Thoracic aorta (tissue), 2 donors: ENCODE data around the gene EVA1A. TPM values are rescaled to one million over a fixed set of nuclear protein-coding genes. Genes with fewer than 3 reads are reported as not detected.

Source experiments
- ATAC-seq: fragments of 150-250 bp; one replicate; pipeline ENCODE4 v1.8.0; 2017; ENCODE audit warnings: low read depth; ENCODE audit not compliant: insufficient number of reproducible peaks, low FRiP score
- DNase-seq: peaks from one replicate; pipeline ENCODE4 v3.0.0-alpha.2; 2020; ENCODE audit warnings: low spot score
- H3K27ac ChIP-seq, 2 donors: fragments of 200-600 bp; sonication (generic); 1 replicate in 1 of 2; 2 replicates in 1 of 2; pipeline ENCODE4 v1.5.1; 2016; ENCODE audit warnings: mild to moderate bottlenecking in 2 of 2, moderate library complexity in 2 of 2
- H3K27me3 ChIP-seq: fragments of 200-600 bp; sonication (generic); replicated peaks from 2 replicates; pipeline ENCODE4 v1.6.0; 2016; ENCODE audit warnings: mild to moderate bottlenecking; ENCODE audit not compliant: insufficient read depth
- H3K36me3 ChIP-seq: fragments of 200-600 bp; sonication (generic); one replicate; pipeline ENCODE4 v1.5.1; 2016
- H3K4me1 ChIP-seq, 2 donors: fragments of 200-600 bp; sonication (generic); 1 replicate in 1 of 2; 2 replicates in 1 of 2; pipeline versions ENCODE4 v1.5.1 to v1.6.0; 2016; ENCODE audit warnings: low read depth in 2 of 2, mild to moderate bottlenecking in 1 of 2; ENCODE audit not compliant: control insufficient read depth in 1 of 2
- H3K4me3 ChIP-seq: fragments of 200-600 bp; sonication (generic); 2 replicates; pipeline ENCODE4 v1.5.1; 2016; ENCODE audit warnings: mild to moderate bottlenecking
- H3K9me3 ChIP-seq: fragments of 200-600 bp; sonication (generic); 2 replicates; pipeline ENCODE4 v1.5.1; 2016
- total RNA-seq, 2 donors: library from RNA; depleted of rRNA; stranded (reverse); fragments of >200 nt; gene quantifications; one replicate each; pipeline versions ENCODE4 v1.1.0 to v1.2.3, GENCODE V29; 2016
- TF ChIP-seq, protein P1 (sequence below): fragments of 200-600 bp; sonication (generic); IDR thresholded peaks from one replicate; pipeline ENCODE4 v1.5.1; 2019; ENCODE audit warnings: antibody characterized with exemption

The EVA1A gene
- total RNA-seq, 2 donors from 2014 or later, result 1.1 TPM; not detected in 1

GRCh38 chr2:75607988-75608683 is 47.4 kb upstream of the EVA1A start:
- ATAC-seq, result no peak
- H3K27me3 ChIP-seq, result no peaks in the 10 kb centered on the region
- TF ChIP-seq, protein P1, sequence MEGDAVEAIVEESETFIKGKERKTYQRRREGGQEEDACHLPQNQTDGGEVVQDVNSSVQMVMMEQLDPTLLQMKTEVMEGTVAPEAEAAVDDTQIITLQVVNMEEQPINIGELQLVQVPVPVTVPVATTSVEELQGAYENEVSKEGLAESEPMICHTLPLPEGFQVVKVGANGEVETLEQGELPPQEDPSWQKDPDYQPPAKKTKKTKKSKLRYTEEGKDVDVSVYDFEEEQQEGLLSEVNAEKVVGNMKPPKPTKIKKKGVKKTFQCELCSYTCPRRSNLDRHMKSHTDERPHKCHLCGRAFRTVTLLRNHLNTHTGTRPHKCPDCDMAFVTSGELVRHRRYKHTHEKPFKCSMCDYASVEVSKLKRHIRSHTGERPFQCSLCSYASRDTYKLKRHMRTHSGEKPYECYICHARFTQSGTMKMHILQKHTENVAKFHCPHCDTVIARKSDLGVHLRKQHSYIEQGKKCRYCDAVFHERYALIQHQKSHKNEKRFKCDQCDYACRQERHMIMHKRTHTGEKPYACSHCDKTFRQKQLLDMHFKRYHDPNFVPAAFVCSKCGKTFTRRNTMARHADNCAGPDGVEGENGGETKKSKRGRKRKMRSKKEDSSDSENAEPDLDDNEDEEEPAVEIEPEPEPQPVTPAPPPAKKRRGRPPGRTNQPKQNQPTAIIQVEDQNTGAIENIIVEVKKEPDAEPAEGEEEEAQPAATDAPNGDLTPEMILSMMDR, result no peak
- no peaks in the 10 kb centered on the region for H3K9me3 ChIP-seq
- no peak for DNase-seq
- no peaks in the 10 kb centered on the region for H3K36me3 ChIP-seq
- no peak overlapping the region for H3K27ac ChIP-seq
- no peaks in the 10 kb centered on the region for H3K4me1 ChIP-seq
- no peak overlapping the region for H3K4me3 ChIP-seq

DNA sequence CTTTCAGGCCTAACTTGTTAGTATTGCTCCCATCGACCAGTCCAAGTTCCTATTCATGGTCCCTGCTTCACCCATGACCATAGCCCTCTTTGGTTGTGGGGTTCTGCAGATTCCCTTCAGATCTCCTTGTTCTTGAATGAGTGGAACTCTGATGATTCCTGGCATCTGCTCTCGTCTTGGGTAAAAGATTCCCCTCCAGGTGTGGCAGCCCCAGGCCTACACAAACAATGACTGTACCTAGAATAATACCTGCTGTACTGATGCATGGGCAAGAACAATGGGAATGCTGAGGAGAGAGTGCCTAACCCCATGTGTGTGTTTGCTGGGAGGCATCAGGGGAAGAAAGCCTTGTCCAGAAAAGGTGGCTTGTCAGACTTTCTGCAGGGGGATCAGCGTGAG is 46.7 kb upstream of the EVA1A start:
- H3K4me3 ChIP-seq, result no peak overlapping the region
- ATAC-seq, result no peak
- H3K27me3 ChIP-seq, result no peaks in the 10 kb centered on the region
- TF ChIP-seq, protein P1, result no peak
- DNase-seq, result no peak
- no peaks in the 10 kb centered on the region for H3K9me3 ChIP-seq
- H3K4me1 ChIP-seq, result no peaks in the 10 kb centered on the region
- no peaks in the 10 kb centered on the region for H3K36me3 ChIP-seq
- no peak overlapping the region for H3K27ac ChIP-seq

- TF ChIP-seq, protein P1, result no peak
- ATAC-seq, result no peak
- Histone ChIP-seq H3K4me1 (no peaks in the 10 kb centered on the region), H3K27me3 (no peaks in the 10 kb centered on the region), H3K4me3 (no peak overlapping the region), H3K27ac (no peak overlapping the region), H3K9me3 (no peaks in the 10 kb centered on the region), H3K36me3 (no peaks in the 10 kb centered on the region)
- no peak for DNase-seq
These were observed 46.1 kb upstream of the EVA1A start for GRCh38 chr2:75606761-75607399.

DNA sequence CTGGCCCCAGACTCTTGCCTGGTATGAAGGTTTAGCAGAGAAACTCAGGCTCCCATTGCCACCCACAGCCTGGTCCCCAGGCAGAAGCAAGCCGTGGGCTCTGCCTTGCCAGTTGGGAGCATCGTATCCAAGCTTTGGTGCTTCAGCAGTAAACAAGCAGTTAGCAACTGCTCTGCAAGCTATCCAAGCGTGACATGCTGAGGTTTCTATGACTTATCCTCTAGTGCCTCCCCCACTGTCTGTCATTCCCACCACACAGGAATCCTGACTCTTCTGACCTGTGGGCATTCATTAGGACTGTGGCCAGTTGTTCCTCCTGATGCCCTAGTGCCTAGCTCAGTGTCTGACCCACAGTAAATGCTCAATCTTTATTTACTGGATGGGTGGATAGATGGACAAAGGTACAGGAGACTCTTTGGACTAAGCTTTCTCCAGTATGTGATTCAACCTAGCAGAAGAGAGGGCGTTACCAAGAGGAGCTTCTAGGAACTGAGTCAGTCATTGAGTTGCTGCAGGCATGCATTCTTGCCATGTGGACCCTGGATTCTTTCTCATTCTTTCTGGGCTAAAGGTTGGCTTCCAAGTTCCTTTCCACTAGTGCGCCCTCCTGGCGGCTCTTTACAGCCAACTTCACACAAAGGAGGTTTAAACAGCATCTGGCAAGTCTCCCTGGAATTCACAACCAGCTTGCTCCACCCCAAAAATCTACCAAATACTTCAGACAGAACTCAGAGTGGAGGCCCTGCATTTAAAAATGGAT is 45.2 kb upstream of the EVA1A start:
- Histone ChIP-seq H3K4me3 (no peak overlapping the region), H3K9me3 (no peaks in the 10 kb centered on the region), H3K36me3 (no peaks in the 10 kb centered on the region), H3K27me3 (no peaks in the 10 kb centered on the region), H3K4me1 (no peaks in the 10 kb centered on the region), H3K27ac (no peak overlapping the region)
- DNase-seq, result no peak
- TF ChIP-seq, protein P1, result no peak
- no peak for ATAC-seq

- Histone ChIP-seq H3K27ac (no peak overlapping the region), H3K36me3 (no peaks in the 10 kb centered on the region), H3K9me3 (no peaks in the 10 kb centered on the region), H3K4me1 (no peaks in the 10 kb centered on the region), H3K27me3 (no peaks in the 10 kb centered on the region), H3K4me3 (no peak overlapping the region)
- ATAC-seq (no peak), DNase-seq (no peak)
- TF ChIP-seq, protein P1, result no peak
These were observed 43.7 kb upstream of the EVA1A start for GRCh38 chr2:75604484-75604883.
